KBM-7 (cell line): Measurements from ENCODE around the gene SLC13A4.
A peak's percentile ranks its signal among the peaks of the same experiment; 100 is the strongest.
"Not testable (repeated sequence)": the region's sequence is repeated elsewhere in the genome, so short reads cannot be mapped to it uniquely, and the experiment has no call there.

Experiments
- DNase-seq: peaks from one replicate; pipeline ENCODE4 v3.0.0-alpha.2; 2015
- in situ Hi-C: fragments of 300-500 bp; cut with MboI; formaldehyde crosslinking; loops from 2 replicates; pipeline ENCODE4 v1.14.3; 2020; ENCODE audit warnings: low sequenced_read_pairs, low pct_unique_long_range_greater_than_20kb, mixed read lengths

Gene SLC13A4

GRCh38 chr7:135645296-135645904 is 82.6 kb downstream of the SLC13A4 start:
- peak; percentile 58 for DNase-seq
- in situ Hi-C loops: no loop called here

DNA sequence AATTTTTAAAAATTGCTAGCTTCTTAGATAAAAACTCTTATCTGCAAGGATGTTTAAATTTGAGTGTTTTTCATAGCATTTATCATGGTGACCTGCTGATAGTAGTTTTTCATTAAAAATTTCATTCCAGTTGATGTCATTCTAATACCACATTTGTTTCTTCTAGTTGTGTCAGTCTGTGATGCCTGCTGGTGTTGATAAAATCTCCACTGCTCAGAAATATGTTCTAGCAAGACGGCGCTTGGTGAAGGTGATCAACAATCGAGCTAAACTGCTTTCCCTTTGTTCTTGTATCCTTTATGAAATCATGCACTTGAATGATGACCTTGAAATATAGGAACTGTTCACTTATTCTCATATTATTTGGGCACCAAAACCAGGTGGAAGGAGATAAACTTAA is 83.3 kb downstream of the SLC13A4 start:
- no peak for DNase-seq
- in situ Hi-C loops: no loop called here

DNA sequence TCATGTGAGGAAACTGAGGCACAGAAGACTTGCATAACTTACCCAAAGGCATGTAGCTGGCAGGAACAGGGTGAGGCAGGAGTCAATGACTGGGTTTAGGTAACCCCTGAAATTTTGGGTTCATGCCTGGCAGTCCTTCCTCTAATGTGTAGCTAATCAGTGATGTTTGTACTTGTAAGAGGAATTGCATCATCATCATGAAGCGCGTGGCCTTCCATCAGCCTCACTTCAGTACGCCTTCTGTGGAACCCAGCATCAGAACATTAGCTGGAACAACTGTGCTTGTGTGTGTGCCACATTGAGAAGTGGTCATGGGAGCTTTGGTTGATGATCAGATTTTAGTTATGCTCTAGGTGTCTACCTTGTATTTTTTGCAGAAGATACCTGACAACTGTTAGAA is 83.8 kb downstream of the SLC13A4 start:
- in situ Hi-C loops: no loop called here

GRCh38 chr7:135639690-135640089 is 88.3 kb downstream of the SLC13A4 start:
- DNase-seq, in situ Hi-C loops: not testable (repeated sequence)

More for the DNA sequence above, 83.8 kb downstream of the SLC13A4 start:
- DNase-seq: no peak

GRCh38 chr7:135634191-135634878 is 93.7 kb downstream of the SLC13A4 start:
- in situ Hi-C loops: no loop called here
- DNase-seq: no peak
